Measurements from ENCODE around the gene CD58.
"Not testable (repeated sequence)": the region's sequence is repeated elsewhere in the genome, so short reads cannot be mapped to it uniquely, and the experiment has no call there.

DNA sequence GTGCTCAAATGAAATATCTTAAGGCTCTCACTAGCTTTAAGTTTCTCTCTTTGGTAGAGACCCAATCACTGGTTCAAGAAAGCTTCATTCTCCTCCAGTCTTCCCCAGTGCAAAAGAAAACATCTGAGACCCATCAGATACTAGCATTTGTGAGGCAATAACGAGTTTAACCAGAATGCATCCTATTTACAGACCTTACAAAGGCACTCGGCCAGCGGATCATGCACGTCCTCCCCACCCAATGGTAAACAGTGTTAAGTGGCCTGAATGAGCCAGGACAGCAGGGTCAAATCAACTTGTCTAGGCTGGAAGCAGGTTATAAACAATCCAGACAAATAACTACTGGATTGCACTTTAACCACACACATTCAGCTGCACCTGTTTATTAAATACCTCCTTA lies 48.3 kb upstream of the CD58 start:
- TF ChIP-seq, protein P1, sequence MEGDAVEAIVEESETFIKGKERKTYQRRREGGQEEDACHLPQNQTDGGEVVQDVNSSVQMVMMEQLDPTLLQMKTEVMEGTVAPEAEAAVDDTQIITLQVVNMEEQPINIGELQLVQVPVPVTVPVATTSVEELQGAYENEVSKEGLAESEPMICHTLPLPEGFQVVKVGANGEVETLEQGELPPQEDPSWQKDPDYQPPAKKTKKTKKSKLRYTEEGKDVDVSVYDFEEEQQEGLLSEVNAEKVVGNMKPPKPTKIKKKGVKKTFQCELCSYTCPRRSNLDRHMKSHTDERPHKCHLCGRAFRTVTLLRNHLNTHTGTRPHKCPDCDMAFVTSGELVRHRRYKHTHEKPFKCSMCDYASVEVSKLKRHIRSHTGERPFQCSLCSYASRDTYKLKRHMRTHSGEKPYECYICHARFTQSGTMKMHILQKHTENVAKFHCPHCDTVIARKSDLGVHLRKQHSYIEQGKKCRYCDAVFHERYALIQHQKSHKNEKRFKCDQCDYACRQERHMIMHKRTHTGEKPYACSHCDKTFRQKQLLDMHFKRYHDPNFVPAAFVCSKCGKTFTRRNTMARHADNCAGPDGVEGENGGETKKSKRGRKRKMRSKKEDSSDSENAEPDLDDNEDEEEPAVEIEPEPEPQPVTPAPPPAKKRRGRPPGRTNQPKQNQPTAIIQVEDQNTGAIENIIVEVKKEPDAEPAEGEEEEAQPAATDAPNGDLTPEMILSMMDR (IDR thresholded peaks at IDR 0.05) = not testable (repeated sequence)
- TF ChIP-seq POLR2A (IDR thresholded peaks at IDR 0.05) = not testable (repeated sequence)
